ENCODE results near the gene CNTNAP2. TPM values are rescaled to one million over a fixed set of nuclear protein-coding genes. Genes with fewer than 3 reads are reported as not detected.

CNTNAP2 gene
- total RNA-seq, 4 donors from 2014 or later: 0.42 TPM; not detected in 3

DNA sequence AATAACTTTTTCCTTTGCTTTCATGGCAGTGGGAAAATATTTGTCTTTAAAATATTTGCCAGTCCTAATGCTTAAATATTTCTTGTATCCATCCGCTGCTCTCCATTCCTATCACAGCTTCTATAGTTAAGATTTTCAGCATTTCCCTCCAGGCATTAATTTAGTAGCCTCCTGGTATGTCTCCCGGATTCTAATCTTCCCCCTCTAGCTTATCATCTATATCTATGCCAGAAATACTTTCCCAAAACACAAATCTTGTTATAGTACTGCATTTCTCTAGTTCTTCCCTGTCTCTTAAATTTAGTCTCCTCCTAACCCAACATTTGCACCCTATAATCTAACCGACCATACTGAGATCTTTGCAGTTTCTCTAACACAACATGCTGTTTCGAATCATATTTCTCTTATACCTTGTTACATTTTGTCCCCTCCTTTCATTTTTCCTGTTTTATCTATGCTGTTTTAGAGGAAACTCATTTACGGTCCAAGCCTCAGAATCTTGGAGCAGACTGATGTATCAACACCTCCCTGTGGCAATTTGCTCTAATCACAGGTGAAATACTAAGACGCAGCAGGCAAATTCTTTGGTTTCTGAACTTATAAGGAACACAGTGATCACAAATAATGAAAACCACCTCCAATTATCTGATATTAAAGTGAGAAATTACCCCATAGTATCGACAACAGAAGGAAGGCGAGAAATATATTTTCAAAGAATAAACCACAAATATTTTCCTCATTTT lies 10.3 kb downstream of the CNTNAP2 start:
- Histone ChIP-seq H3K4me3 (no peak overlapping the region), H3K4me1 (no peaks in the 10 kb centered on the region), H3K36me3 (no peaks in the 10 kb centered on the region), H3K27ac (no peak overlapping the region), H3K9me3 (no peaks in the 10 kb centered on the region), H3K27me3 (no peaks in the 10 kb centered on the region)
- no peak for TF ChIP-seq POLR2A (IDR thresholded peaks at IDR 0.05)
- no peak for TF ChIP-seq EP300 (IDR thresholded peaks at IDR 0.05)
- TF ChIP-seq, protein P1, sequence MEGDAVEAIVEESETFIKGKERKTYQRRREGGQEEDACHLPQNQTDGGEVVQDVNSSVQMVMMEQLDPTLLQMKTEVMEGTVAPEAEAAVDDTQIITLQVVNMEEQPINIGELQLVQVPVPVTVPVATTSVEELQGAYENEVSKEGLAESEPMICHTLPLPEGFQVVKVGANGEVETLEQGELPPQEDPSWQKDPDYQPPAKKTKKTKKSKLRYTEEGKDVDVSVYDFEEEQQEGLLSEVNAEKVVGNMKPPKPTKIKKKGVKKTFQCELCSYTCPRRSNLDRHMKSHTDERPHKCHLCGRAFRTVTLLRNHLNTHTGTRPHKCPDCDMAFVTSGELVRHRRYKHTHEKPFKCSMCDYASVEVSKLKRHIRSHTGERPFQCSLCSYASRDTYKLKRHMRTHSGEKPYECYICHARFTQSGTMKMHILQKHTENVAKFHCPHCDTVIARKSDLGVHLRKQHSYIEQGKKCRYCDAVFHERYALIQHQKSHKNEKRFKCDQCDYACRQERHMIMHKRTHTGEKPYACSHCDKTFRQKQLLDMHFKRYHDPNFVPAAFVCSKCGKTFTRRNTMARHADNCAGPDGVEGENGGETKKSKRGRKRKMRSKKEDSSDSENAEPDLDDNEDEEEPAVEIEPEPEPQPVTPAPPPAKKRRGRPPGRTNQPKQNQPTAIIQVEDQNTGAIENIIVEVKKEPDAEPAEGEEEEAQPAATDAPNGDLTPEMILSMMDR (IDR thresholded peaks at IDR 0.05): no peak
- no peak for DNase-seq (ENCODE audit: low spot score in 2 of 2)
- 77 to 86% methylated on average over 8 of the region's 8 CpGs for WGBS, 2 donors

DNA sequence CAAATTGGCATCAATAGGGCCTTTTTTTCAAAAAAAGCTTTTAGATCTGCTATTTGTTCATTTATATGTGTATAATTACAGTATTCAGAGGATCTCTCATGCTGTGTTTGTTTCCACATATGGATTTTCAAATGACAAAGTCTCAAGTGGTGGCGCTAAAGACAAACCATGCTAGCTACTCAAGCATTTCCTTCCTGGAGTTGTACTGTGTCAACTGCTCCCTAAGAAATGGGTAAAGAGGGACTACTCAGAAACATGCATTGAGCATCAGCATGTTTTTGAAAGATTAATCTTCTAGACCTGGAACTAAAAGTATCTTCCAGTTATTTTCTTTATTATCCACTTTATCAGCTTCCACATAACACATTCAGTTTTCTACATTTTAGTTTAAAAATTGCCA lies 12.7 kb downstream of the CNTNAP2 start:
- no peak for DNase-seq (ENCODE audit: low spot score in 2 of 2)
- no peaks in the 10 kb centered on the region for H3K4me1 ChIP-seq
- no peaks in the 10 kb centered on the region for H3K27me3 ChIP-seq
- no peaks in the 10 kb centered on the region for H3K36me3 ChIP-seq
- H3K27ac ChIP-seq: no peak overlapping the region
- H3K4me3 ChIP-seq: no peak overlapping the region
- WGBS, 2 donors: 23 to 35% methylated on average over 1 of the region's 1 CpG
- TF ChIP-seq EP300 (IDR thresholded peaks at IDR 0.05): no peak
- no peaks in the 10 kb centered on the region for H3K9me3 ChIP-seq

DNA sequence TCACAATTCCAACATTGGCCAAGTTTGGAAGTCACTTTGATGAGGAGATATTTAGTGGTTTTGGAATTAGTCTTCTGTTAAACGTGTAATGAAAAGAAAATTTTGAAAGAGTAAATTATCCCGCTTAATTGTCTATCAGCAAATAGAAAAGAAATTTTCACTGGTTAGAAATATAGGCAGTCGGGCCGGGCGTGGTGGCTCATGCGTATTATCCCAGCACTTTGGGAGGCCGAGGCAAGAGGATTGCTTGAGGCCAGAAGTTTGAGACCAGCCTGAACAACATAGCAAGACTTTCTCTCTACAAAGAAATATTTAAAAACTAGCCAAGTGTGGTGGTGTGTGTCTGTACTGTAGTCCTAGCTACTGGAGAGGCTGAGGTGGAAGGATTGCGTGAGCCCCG lies 13.4 kb downstream of the CNTNAP2 start:
- Histone ChIP-seq H3K4me3 (no peak overlapping the region), H3K9me3 (no peaks in the 10 kb centered on the region), H3K27ac (no peak overlapping the region), H3K27me3 (no peaks in the 10 kb centered on the region), H3K36me3 (no peaks in the 10 kb centered on the region), H3K4me1 (no peaks in the 10 kb centered on the region)
- WGBS, 2 donors: 94% methylated on average over 9 of the region's 9 CpGs
- DNase-seq (ENCODE audit: low spot score in 2 of 2): no peak
- no peak for TF ChIP-seq EP300 (IDR thresholded peaks at IDR 0.05)
- TF ChIP-seq, protein P1 (IDR thresholded peaks at IDR 0.05): no peak
- TF ChIP-seq POLR2A (IDR thresholded peaks at IDR 0.05): no peak

DNA sequence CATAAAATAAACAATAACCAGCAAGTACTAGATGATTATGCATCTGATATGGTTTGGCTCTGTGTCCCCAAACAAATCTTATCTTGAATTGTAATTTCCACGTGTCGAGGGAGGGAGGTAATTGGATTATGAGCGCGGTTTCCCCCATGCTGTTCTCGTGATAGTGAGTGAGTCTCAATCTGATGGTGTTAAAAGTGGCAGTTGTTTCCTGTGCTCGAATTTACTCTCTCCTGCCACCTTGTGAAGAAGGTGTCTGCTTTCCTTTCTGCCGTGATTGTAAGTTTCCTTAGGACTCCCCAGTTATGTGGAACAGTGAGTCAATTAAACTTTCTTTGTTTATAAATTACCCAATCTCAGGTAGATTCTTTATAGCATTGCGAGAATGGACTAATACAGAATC lies 15.1 kb downstream of the CNTNAP2 start:
- Histone ChIP-seq H3K4me3 (no peak overlapping the region), H3K4me1 (no peaks in the 10 kb centered on the region), H3K27ac (no peak overlapping the region), H3K9me3 (peaks cover 0 to 3% (median 0%) of the 10 kb centered on the region in 4 donors), H3K36me3 (no peaks in the 10 kb centered on the region), H3K27me3 (no peaks in the 10 kb centered on the region)
- WGBS, 2 donors: 72 to 78% methylated on average over 8 of the region's 8 CpGs
- TF ChIP-seq POLR2A (IDR thresholded peaks at IDR 0.05) (no peak), EP300 (IDR thresholded peaks at IDR 0.05) (no peak)
- TF ChIP-seq, protein P1 (IDR thresholded peaks at IDR 0.05): no peak
- DNase-seq (ENCODE audit: low spot score in 2 of 2): no peak

DNA sequence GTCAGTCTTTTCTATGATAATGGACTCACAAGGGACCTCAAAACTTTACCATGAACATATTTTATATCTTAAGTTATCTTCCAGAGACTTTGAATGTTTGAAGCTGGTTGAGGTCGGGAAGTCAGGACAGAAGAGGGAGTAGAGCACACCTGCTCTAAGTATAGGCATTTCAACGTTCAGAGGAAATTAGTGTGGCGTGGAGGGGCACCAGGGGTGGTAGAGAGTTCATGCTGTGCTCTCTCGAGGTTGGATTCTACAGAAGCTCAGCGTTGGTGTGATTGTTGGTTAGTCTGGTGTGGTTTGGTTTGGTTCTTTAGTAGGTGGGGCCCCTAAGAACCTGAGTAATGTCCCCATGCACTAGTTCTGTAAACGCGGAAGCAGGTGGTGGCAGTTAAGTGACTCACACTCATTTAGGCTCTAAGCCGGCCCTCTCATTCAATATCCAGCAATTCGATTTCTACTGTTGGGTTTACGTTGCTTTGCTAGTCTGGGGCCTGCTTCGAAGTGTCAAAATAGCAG lies 19.8 kb downstream of the CNTNAP2 start:
- WGBS, 2 donors: 79 to 82% methylated on average over 11 of the region's 11 CpGs

More for the DNA sequence above, 19.8 kb downstream of the CNTNAP2 start:
- no peak for TF ChIP-seq POLR2A (IDR thresholded peaks at IDR 0.05)
- TF ChIP-seq EP300 (IDR thresholded peaks at IDR 0.05): no peak
- TF ChIP-seq, protein P1 (IDR thresholded peaks at IDR 0.05): no peak
- Histone ChIP-seq H3K4me1 (no peaks in the 10 kb centered on the region), H3K9me3 (peaks cover 0 to 3% (median 0%) of the 10 kb centered on the region in 4 donors), H3K27me3 (no peaks in the 10 kb centered on the region), H3K4me3 (no peak overlapping the region), H3K27ac (no peak overlapping the region), H3K36me3 (no peaks in the 10 kb centered on the region)
- no peak for DNase-seq (ENCODE audit: low spot score in 2 of 2)

Measured in tibial nerve (tissue), 4 donors.